A549 (cell line): ENCODE data around the gene CATSPERZ.

Experiments used
- CTCF ChIP-seq: fragments of >200 bp; sonication (Bioruptor Twin); formaldehyde crosslinking; IDR thresholded peaks from 3 replicates; pipeline ENCODE4 v1.5.1; 2016
- EP300 ChIP-seq, 2 experiments: fragments of >200 bp; sonication (Bioruptor Twin); formaldehyde crosslinking; IDR thresholded peaks; 2 replicates in 1 of 2; 3 replicates in 1 of 2; pipeline ENCODE4 v1.6.1; 2016 to 2017
- HDAC2 ChIP-seq: fragments of 200-600 bp; sonication (generic); IDR thresholded peaks from 2 replicates; pipeline ENCODE4 v1.6.1; 2016
- JUNB ChIP-seq: fragments of >200 bp; sonication (Bioruptor Twin); formaldehyde crosslinking; IDR thresholded peaks from 2 replicates; pipeline ENCODE4 v1.6.1; 2016
- MAZ ChIP-seq: fragments of 150-350 bp; IDR thresholded peaks from 2 replicates; pipeline ENCODE4 v1.6.1; 2014; ENCODE audit warnings: antibody characterized with exemption, low read depth, low read length, borderline replicate concordance
- POLR2A ChIP-seq: IDR thresholded peaks from 2 replicates; pipeline ENCODE4 v1.6.1; 2012; ENCODE audit warnings: mild to moderate bottlenecking, low read length

DNA sequence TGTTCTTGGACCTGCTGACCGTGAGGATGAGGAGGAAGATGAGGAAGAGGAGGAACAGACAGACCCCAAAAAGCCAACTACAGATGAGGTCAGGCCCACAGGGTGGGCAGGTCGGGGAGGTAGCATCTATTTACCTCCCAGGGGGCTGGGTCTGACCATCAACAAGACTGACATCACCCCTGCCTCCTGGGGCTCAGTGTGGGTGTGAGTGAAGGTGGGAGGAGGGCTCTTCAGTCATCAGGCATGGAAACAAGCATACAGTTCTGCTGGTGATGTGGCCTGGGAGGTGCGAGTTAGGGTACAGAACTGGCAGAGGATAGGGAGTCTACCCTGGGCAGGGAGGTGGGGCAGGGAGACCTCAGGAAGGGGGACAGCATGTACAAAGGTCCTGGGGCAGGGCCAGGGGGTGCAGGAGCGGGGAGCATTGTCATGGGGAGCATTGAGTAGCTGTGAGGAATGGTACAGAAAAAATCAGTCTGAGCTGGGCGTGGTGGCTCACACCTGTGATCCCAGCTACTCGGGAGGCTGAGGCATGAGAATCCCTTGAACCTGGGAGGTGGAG is 39.9 kb upstream of the CATSPERZ start:
- TF ChIP-seq CTCF (no peak), HDAC2 (no peak), MAZ (no peak), EP300 (IDR thresholded peaks at IDR 0.05) (no peak), JUNB (no peak), POLR2A (no peak)
